GM21717 (cell line): ENCODE results near the gene ARID5A.
"Not testable (repeated sequence)": the region's sequence is repeated elsewhere in the genome, so short reads cannot be mapped to it uniquely, and the experiment has no call there.

Experiments
- ATAC-seq: cut with Tn5 transposase; IDR thresholded peaks from one replicate; pipeline ENCODE4 v1.9.1; 2021; ENCODE audit warnings: mild to moderate bottlenecking, moderate library complexity; ENCODE audit not compliant: unreplicated experiment

Gene ARID5A

GRCh38 chr2:96536445-96537065 lies at the start of gene ARID5A:
TSS of gene ARID5A (plus strand) at chr2:96536752. CDS start at chr2:96536827, 75 bp downstream.
- peak; percentile 51 for ATAC-seq

GRCh38 chr2:96489261-96489660 lies 47.3 kb upstream of the ARID5A start:
- ATAC-seq = no peak

GRCh38 chr2:96489663-96490062 lies 46.9 kb upstream of the ARID5A start:
- no peak for ATAC-seq

- ATAC-seq = no peak
These were observed 44.6 kb upstream of the ARID5A start for GRCh38 chr2:96491860-96492497.

- no peak for ATAC-seq
These were observed 43.5 kb upstream of the ARID5A start for GRCh38 chr2:96493072-96493471.

GRCh38 chr2:96494188-96494587 lies 42.4 kb upstream of the ARID5A start:
- ATAC-seq = no peak

GRCh38 chr2:96495982-96496629 lies 40.4 kb upstream of the ARID5A start:
- no peak for ATAC-seq

- no peak for ATAC-seq
These were observed 38.5 kb upstream of the ARID5A start for GRCh38 chr2:96498021-96498431.

- ATAC-seq = not testable (repeated sequence)
These were observed 37.9 kb upstream of the ARID5A start for GRCh38 chr2:96498611-96499010.

GRCh38 chr2:96499061-96499960 lies 37.2 kb upstream of the ARID5A start:
- no peak for ATAC-seq

GRCh38 chr2:96500385-96501066 lies 36.0 kb upstream of the ARID5A start:
- ATAC-seq = no peak

- ATAC-seq = no peak
These were observed 35.1 kb upstream of the ARID5A start for GRCh38 chr2:96501471-96501874.

- no peak for ATAC-seq
These were observed 34.4 kb upstream of the ARID5A start for GRCh38 chr2:96501886-96502810.

GRCh38 chr2:96502891-96503636 lies 33.5 kb upstream of the ARID5A start:
- ATAC-seq = no peak

- ATAC-seq = no peak
These were observed 32.8 kb upstream of the ARID5A start for GRCh38 chr2:96503637-96504243.

- no peak for ATAC-seq
These were observed 31.2 kb upstream of the ARID5A start, which contains the start of gene NEURL3 for GRCh38 chr2:96505231-96505889. TSS of gene NEURL3 (minus strand) at chr2:96505357. CDS start at chr2:96505286, 71 bp downstream.

GRCh38 chr2:96506016-96506906 lies 30.3 kb upstream of the ARID5A start:
- no peak for ATAC-seq
